Measurements from ENCODE around the gene ZFPM1.
"Not testable (repeated sequence)": the region's sequence is repeated elsewhere in the genome, so short reads cannot be mapped to it uniquely, and the experiment has no call there.

The ZFPM1 gene

DNA sequence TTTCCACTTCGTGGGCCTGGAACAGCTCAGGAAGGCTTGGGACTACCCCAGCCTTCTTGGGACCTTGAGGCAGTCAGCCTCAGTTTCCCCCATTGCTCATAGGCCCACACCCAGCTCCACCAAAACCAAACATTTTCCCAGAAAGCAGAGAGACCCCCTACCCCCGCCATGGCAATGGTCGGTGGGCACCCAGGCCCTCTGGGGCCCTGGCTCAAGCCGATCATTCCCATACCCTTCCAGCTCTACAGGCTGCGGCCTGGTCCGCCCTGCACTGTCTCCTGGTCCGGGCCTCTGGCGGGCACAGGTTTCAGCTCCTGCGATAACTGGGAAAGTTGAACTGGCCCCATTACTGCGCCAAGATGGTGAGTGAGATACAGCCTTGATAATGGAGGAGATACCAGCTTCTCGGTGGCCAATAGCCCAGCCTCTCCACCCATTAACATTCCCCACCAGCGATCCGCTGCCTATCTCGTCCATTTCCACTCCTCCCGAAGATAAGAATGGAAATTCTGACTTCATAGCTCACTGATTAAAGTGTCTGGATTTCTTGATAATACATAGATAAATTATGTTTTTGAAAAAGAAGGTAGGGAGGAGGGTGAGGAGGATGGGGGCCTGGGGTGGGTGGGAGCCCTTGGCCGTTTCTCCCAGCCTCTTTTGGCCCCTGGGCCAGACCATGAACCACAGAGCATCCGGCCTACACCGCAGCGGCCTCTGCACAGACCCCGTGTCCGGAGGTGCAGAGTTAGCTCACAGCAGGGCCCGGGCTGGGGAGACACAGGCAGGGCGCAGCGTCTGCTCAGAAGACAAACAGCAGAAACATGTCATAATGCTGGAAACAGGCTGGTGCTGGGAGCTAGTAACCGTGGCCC, 11.6 kb downstream of the ZFPM1 start:
- DNase-seq (ENCODE audit: low read depth in 2 of 2), result no peak

GRCh38 chr16:88465387-88465983, 12.4 kb downstream of the ZFPM1 start:
- DNase-seq (ENCODE audit: low read depth in 2 of 2), result no peak

- no peak for DNase-seq (ENCODE audit: low read depth in 2 of 2)
These were observed 13.2 kb downstream of the ZFPM1 start for GRCh38 chr16:88466175-88466862.

GRCh38 chr16:88466949-88467348, 13.9 kb downstream of the ZFPM1 start:
- no peak for DNase-seq (ENCODE audit: low read depth in 2 of 2)

GRCh38 chr16:88467541-88467944, 14.5 kb downstream of the ZFPM1 start:
- DNase-seq (ENCODE audit: low read depth in 2 of 2), result no peak

DNA sequence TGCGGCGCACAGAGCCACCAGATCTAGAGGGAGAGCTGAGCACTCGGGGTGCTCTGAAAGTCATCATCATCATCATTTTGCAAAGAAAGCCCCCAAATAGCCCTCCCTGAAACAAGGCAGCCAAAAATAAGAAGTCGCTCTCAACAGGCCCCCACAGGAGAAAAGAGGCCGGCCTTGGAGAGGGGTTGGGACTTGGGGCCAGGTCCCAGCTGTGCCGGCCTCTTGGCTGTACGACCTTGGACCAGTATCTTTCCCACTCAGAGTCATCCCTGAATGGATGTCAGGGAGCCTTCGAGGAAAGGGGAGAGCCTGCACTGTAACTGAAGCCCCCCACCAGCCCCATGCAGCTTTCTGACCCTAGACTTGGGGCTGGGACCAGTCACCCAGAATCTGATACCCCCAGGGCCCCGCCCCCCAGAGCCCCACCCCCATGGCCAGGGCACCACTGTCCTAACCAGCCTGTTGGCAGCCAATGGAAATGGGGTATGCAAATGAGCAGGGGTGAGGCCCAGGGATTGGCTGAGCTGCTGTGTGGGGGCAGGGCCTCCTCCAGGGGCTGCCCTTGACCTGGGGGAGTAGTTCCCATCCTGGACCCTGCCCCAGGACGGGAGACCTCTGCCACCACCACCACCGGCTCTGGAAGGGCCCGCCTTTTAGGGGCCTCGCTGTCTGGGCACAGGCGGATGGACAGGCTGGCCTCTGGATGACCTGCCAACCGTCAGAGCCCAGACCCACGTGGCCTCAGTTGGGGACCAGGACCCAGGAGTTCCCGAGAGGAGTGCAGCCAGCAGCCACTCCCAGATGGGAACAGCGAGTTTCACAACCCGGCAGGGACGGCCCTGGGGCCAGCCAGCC, 15.4 kb downstream of the ZFPM1 start:
- no peak for DNase-seq (ENCODE audit: low read depth in 2 of 2)

GRCh38 chr16:88469615-88470395, 16.7 kb downstream of the ZFPM1 start:
- DNase-seq (ENCODE audit: low read depth in 2 of 2), result peak; percentile 37 to 42

GRCh38 chr16:88470396-88470680, 17.3 kb downstream of the ZFPM1 start:
- DNase-seq (ENCODE audit: low read depth in 2 of 2), result not testable (repeated sequence)

DNA sequence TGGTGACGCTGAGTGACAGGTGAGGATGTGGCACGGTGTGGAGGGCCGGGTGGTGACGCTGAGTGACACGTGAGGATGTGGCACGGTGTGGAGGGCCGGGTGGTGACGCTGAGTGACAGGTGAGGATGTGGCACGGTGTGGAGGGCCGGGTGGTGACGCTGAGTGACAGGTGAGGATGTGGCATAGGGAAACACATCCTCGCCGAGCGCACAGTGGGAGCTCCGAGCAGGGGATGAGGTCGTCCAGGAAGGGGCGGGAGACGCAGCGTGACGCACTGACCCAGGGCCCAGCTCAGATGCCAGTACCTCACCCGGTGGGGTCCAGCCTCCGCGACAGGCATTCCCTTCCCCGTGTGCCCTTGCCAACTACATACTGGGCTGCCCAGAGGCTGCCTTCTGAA, 17.6 kb downstream of the ZFPM1 start:
- DNase-seq (ENCODE audit: low read depth in 2 of 2), result not testable (repeated sequence)

GRCh38 chr16:88471115-88471514, 18.0 kb downstream of the ZFPM1 start:
- no peak for DNase-seq (ENCODE audit: low read depth in 2 of 2)

DNA sequence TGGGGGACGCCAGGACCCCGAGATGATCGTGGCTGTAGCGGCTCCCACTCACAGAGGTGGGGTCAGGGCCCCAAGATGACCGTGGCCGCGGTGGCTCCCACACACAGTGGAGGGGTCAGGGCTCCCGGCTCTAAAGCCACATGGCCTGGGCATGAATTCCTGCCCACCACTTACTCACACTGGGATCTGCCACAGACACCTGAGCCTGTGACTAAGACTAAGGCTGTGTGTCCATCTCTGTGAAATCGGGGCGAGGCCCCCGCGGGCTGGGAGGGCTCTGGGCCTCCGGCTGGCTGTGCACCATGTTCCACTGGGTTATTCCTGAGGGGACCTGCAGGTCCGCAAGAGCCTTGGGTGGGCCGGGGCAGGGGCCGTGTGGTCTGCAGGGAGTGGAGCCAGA, 18.5 kb downstream of the ZFPM1 start:
- DNase-seq (ENCODE audit: low read depth in 2 of 2), result no peak

- no peak for DNase-seq (ENCODE audit: low read depth in 2 of 2)
These were observed 19.0 kb downstream of the ZFPM1 start for GRCh38 chr16:88472069-88472468.

DNA sequence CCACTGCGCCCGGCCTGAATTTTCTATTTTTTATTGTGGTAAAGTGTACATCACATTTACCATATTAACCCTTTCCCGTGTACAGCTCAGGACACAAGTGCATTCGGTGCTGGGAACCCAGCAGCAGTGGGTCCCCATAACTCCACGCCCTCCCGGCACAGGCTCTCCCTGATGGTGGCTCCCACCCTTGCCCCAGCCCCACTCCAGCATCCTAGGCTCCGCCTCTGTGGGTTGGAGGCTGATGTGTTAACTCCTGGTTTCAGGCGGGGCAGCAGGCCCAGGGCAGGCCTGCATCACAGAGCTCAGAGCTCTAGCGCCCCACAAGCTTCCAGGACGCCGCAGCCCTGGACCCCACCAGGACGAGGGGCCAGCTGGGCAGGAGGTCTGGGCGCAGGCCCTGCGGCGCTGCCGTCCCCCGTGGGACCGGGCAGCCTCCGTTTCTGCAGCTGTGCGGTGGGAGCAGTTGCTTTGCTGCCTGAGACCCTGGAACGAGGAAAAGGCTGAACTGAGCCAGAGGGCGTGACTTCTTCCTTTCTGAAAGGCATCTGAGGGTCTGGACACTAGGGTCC, 19.6 kb downstream of the ZFPM1 start:
- no peak for DNase-seq (ENCODE audit: low read depth in 2 of 2)

DNA sequence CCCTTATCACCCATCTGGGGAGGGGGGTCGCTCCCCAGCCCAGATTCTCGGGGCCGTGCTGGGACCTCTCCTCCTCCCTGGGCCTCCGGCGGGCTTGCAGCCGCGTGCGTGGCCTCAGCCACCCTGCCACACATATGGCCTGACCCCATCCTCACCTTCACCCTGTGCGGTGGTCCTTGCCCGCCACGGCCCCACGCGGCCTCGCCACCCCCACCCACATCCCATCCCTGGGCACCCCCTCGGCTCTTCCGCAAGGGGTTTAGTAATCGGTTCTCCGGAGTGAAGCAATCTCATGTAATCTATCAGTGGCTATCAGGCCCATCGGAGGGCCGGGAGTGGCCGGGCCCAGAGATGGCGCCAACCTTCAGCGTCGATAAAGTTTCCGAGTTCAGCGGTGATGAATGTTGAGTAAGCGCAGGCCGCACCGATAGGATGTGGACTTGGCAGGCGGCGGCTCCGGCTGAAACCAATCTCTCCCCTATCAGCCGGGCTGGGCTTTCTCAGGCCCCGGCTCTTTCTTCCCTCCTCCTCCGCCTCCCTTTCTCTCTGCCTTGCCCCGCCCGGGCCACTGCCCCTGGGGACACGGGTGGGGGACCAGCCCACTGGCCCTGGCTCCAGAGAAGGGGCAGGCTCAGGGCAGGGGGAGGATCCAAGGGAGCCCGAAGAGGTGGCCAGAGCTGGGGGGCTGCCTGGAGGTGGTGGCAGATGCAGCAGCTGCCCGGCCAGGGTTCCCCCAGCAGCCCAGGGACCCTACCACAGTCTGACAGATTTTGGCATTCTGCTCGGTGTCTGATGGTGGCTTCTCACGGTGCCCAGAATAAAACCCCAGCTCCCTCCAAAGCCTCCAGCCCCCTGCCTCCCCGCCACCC, 20.8 kb downstream of the ZFPM1 start:
- DNase-seq (ENCODE audit: low read depth in 2 of 2), result no peak

DNA sequence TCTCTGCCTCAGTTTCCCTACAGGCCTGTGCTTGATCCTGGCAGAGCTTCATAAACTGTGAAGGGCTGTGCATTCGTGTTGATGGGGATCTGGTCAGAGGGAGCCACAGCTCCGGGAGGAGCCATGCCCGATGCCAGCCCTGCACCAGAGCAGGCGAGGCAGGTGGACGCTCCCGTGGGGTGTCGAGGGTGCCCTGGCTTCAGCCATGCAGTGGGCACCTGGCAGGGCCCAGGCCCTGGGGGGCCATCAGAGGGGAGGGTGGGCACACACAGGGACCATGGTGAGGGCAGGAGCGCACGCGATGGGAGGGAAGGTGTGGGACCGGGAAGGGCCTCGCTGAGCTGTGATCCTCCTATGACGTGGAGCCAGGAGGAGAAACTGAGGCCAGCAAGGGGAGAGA, 22.0 kb downstream of the ZFPM1 start:
- DNase-seq (ENCODE audit: low read depth in 2 of 2), result no peak

DNA sequence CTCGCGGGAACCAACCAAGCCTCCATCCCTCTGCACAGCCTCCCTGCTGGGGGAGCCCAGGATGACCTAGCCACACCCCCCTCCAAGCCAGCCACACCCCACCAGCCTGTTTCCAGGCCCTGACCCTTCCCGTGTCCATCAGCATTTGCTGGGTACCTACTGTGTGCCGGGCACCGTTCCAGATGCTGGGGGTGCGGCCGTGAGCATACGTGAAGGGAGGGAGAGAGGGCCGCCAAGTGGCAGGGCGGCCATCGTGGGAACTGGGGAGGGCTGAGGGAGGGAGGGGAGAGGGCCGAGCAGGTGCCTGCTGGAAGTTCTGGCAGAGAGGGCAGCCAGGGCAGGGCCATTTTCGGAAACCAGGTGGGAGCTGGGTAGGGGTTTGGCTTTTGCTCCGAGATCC, 23.1 kb downstream of the ZFPM1 start:
- DNase-seq (ENCODE audit: low read depth in 2 of 2), result no peak

GRCh38 chr16:88476817-88477397, 23.8 kb downstream of the ZFPM1 start:
- DNase-seq (ENCODE audit: low read depth in 2 of 2), result no peak

- DNase-seq (ENCODE audit: low read depth in 2 of 2), result peak in 1 of 2 donors; percentile 25
These were observed 24.8 kb downstream of the ZFPM1 start for GRCh38 chr16:88477631-88478519.
